ENCODE data around the gene ZNF879.

DNA sequence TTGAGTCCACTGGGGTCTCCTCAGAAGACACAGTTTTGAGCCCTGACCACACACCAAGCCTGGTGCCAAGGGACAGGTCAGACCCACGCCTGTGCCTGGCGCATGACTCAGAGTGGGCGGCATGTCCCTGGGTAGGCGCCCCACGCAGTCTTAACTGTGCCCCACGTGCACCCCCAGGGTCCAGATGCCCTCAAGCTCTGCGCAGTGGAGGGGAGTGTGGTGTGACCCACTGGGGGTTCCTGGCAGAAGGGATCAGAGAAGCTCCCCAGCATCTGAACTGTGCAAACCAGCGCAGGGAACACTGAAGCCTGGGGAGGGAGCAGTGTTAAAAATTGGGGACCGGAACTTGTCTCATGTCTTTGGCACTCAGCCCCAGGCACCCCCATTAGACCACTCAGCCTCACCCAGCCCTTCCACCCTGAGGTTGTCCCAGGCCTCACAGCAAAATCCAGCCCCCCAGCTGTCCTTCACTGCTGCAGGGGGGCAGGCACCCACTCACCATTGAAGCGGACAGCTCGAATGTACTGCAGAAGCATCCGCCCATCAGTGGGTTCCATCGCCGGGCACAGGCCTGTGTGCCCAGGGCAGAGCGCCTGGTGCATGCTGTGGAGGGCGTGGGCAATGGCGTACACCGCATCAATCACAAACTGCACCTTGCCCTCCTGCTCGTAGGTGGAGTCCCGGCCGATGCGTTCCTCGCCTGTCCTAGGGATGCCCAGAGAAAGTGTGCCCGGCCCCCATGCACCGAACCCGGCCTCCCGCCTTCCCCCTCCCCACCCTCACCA lies 35.0 kb upstream of the ZNF879 start:
- TF ChIP-seq, protein P1, sequence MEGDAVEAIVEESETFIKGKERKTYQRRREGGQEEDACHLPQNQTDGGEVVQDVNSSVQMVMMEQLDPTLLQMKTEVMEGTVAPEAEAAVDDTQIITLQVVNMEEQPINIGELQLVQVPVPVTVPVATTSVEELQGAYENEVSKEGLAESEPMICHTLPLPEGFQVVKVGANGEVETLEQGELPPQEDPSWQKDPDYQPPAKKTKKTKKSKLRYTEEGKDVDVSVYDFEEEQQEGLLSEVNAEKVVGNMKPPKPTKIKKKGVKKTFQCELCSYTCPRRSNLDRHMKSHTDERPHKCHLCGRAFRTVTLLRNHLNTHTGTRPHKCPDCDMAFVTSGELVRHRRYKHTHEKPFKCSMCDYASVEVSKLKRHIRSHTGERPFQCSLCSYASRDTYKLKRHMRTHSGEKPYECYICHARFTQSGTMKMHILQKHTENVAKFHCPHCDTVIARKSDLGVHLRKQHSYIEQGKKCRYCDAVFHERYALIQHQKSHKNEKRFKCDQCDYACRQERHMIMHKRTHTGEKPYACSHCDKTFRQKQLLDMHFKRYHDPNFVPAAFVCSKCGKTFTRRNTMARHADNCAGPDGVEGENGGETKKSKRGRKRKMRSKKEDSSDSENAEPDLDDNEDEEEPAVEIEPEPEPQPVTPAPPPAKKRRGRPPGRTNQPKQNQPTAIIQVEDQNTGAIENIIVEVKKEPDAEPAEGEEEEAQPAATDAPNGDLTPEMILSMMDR (IDR thresholded peaks at IDR 0.05): no peak
- TF ChIP-seq POLR2AphosphoS5 (IDR thresholded peaks at IDR 0.05): no peak
- TF ChIP-seq POLR2A (IDR thresholded peaks at IDR 0.05): no peak
